ENCODE measurements around the gene STX1B.
"Not testable (repeated sequence)": the region's sequence is repeated elsewhere in the genome, so short reads cannot be mapped to it uniquely, and the experiment has no call there.

The STX1B gene

GRCh38 chr16:31010585-31011325 lies at the start of gene STX1B:
Gene STX1B, minus strand, starts transcription at chr16:31010638. Its CDS starts 242 bp downstream, at chr16:31010396.
- DNase-seq (ENCODE audit: low read depth) = no peak

GRCh38 chr16:31055613-31056012 lies 45.2 kb upstream of the STX1B start:
- no peak for DNase-seq (ENCODE audit: low read depth)

- DNase-seq (ENCODE audit: low read depth) = peak; percentile 83
Observed at GRCh38 chr16:31052114-31052513, 41.7 kb upstream of the STX1B start.

GRCh38 chr16:31050280-31051030 lies 40.0 kb upstream of the STX1B start:
- DNase-seq (ENCODE audit: low read depth) = no peak

- DNase-seq (ENCODE audit: low read depth) = no peak
Observed at GRCh38 chr16:31043898-31044481, 33.6 kb upstream of the STX1B start.

GRCh38 chr16:31043352-31043751 lies 32.9 kb upstream of the STX1B start:
- DNase-seq (ENCODE audit: low read depth) = no peak

GRCh38 chr16:31042866-31043265 lies 32.4 kb upstream of the STX1B start:
- DNase-seq (ENCODE audit: low read depth) = no peak

- DNase-seq (ENCODE audit: low read depth) = no peak
Observed at GRCh38 chr16:31038993-31039392, 28.6 kb upstream of the STX1B start.

GRCh38 chr16:31036691-31037090 lies 26.3 kb upstream of the STX1B start:
- no peak for DNase-seq (ENCODE audit: low read depth)

GRCh38 chr16:31033709-31034492 lies 23.5 kb upstream of the STX1B start:
- peak; percentile 15 for DNase-seq (ENCODE audit: low read depth)

- peak; percentile 92 for DNase-seq (ENCODE audit: low read depth)
Observed at GRCh38 chr16:31032736-31033708, 22.6 kb upstream of the STX1B start, which contains the start of gene STX4. Gene STX4, plus strand, starts transcription at chr16:31033558. Its CDS starts 248 bp downstream, at chr16:31033806.

GRCh38 chr16:31031276-31031675 lies 20.8 kb upstream of the STX1B start:
- DNase-seq (ENCODE audit: low read depth) = no peak

- no peak for DNase-seq (ENCODE audit: low read depth)
Observed at GRCh38 chr16:31029272-31029671, 18.8 kb upstream of the STX1B start.

GRCh38 chr16:31025339-31025738 lies 14.9 kb upstream of the STX1B start:
- DNase-seq (ENCODE audit: low read depth) = no peak

- DNase-seq (ENCODE audit: low read depth) = no peak
Observed at GRCh38 chr16:31023627-31024226, 13.3 kb upstream of the STX1B start.

GRCh38 chr16:31023252-31023602 lies 12.8 kb upstream of the STX1B start:
- no peak for DNase-seq (ENCODE audit: low read depth)

GRCh38 chr16:31022544-31023251 lies 12.3 kb upstream of the STX1B start:
- no peak for DNase-seq (ENCODE audit: low read depth)

- DNase-seq (ENCODE audit: low read depth) = no peak
Observed at GRCh38 chr16:31020536-31020935, 10.1 kb upstream of the STX1B start.

- not testable (repeated sequence) for DNase-seq (ENCODE audit: low read depth)
Observed at GRCh38 chr16:31017756-31018155, 7.3 kb upstream of the STX1B start.

- no peak for DNase-seq (ENCODE audit: low read depth)
Observed at GRCh38 chr16:31016018-31016417, 5.6 kb upstream of the STX1B start.

Data from non-pigmented ciliary epithelial cell (primary cell).